SK-N-DZ (cell line): ENCODE data around the gene ANKRD40.

Experiments used
- DNase-seq: peaks from one replicate; pipeline ENCODE4 v3.0.0-alpha.2; 2015; ENCODE audit warnings: low spot score

The ANKRD40 gene

GRCh38 chr17:50668838-50669581, 38.7 kb downstream of the ANKRD40 start:
- DNase-seq, result no peak

GRCh38 chr17:50668025-50668837, 39.5 kb downstream of the ANKRD40 start:
- DNase-seq, result no peak

- DNase-seq, result no peak
These were observed 40.3 kb downstream of the ANKRD40 start for GRCh38 chr17:50667259-50668024.

GRCh38 chr17:50666316-50666715, 41.4 kb downstream of the ANKRD40 start:
- DNase-seq, result no peak

- no peak for DNase-seq
These were observed 41.9 kb downstream of the ANKRD40 start for GRCh38 chr17:50665838-50666237.

GRCh38 chr17:50664788-50665458, 42.8 kb downstream of the ANKRD40 start:
- DNase-seq, result no peak

GRCh38 chr17:50663812-50664374, 43.8 kb downstream of the ANKRD40 start:
- DNase-seq, result no peak

- no peak for DNase-seq
These were observed 45.0 kb downstream of the ANKRD40 start for GRCh38 chr17:50662632-50663225.

- no peak for DNase-seq
These were observed 45.8 kb downstream of the ANKRD40 start for GRCh38 chr17:50661795-50662391.

GRCh38 chr17:50661348-50661747, 46.4 kb downstream of the ANKRD40 start:
- no peak for DNase-seq

- no peak for DNase-seq
These were observed 46.8 kb downstream of the ANKRD40 start for GRCh38 chr17:50660887-50661345.

- no peak for DNase-seq
These were observed 47.5 kb downstream of the ANKRD40 start for GRCh38 chr17:50660042-50660886.

GRCh38 chr17:50659179-50659578, 48.5 kb downstream of the ANKRD40 start:
- DNase-seq, result no peak

- no peak for DNase-seq
These were observed 49.1 kb downstream of the ANKRD40 start for GRCh38 chr17:50658616-50659015.

GRCh38 chr17:50657627-50658026, 50.1 kb downstream of the ANKRD40 start:
- no peak for DNase-seq

- DNase-seq, result no peak
These were observed 50.7 kb downstream of the ANKRD40 start for GRCh38 chr17:50657054-50657453.

- DNase-seq, result no peak
These were observed 51.2 kb downstream of the ANKRD40 start for GRCh38 chr17:50656509-50656908.

- no peak for DNase-seq
These were observed 54.0 kb downstream of the ANKRD40 start for GRCh38 chr17:50653738-50654137.

GRCh38 chr17:50651661-50652060, 56.1 kb downstream of the ANKRD40 start:
- no peak for DNase-seq
